ENCODE measurements around the gene SLC7A5. TPM values are rescaled to one million over a fixed set of nuclear protein-coding genes. Genes with fewer than 3 reads are reported as not detected.
"Not testable (repeated sequence)": the region's sequence is repeated elsewhere in the genome, so short reads cannot be mapped to it uniquely, and the experiment has no call there.

Gene SLC7A5
- total RNA-seq, result 3.9 TPM
- long read RNA-seq, partial matches to known transcripts, result 0 of 9 reads
- long read RNA-seq, other reads (novel, unspliced or antisense), result 9 of 9 reads

DNA sequence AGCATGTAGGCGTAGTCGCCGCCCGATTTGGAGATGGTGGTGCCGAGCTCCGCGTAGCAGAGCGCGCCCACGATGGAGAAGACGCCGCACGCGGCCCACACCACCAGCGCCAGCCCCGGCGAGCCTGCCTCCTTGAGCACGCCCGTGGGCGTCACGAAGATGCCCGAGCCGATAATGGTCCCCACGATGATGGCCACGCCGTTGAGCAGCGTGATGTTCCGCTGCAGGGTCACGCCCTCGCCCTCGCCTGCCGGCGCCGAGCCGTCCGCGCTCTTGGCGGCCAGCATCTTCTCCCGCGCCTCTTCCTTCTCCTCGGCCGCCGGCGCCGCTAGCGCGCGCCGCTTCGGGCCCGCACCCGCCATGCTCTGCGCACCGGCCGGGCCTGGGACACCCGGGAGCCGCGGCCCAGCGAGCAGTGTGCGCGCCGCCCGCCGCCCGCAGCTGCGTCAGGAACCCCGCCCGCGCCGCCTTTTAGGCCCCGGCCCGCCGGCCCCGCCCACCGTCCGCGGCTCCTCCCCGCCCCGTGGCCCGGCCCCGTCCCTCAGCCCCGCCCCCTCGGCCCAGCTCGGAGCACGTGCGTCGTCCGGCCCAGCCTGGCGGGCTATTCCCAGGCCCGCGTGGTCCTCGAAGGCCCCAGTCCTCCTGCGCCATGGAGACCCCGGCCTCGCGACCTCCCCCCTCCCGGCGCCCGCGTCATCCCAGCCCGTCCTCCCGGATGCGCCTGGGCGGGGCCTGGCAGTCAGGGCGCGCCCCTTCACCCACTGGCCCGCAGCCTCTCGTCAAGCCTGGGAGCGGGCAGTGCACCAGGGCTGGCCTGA, at the start of gene SLC7A5:
TSS of gene SLC7A5 (minus strand) at position 447 of the 818 bp plus-strand sequence. CDS start at position 362, 85 bp downstream.
- intact Hi-C loops (cut with DNase I), result not testable (repeated sequence)
- DNase-seq (peak; percentile 89), ATAC-seq (ENCODE audit: poor library complexity) (peak; percentile 87)

DNA sequence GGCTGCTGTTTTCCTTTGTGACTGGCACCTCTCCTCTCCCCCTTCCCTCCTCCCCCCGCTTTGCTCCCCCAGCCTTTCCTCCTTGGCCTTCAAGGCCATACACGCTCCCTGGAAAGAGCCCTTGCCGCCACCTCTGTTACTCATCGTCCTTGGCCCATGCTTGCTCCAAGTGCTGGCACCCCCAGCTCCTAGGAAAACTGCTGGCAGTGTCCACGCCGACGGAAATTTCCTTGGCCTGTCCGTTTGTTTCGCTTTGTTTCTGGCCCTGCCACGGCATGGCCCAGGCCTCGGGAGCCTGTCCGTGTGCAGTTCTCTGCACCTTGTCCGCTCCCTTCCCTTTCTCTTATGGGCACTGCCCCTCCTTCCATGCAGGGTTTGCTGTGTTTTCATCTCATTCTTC, 49.0 kb upstream of the SLC7A5 start:
- intact Hi-C loops (cut with DNase I), result no loop called here
- DNase-seq (no peak), ATAC-seq (ENCODE audit: poor library complexity) (no peak)

DNA sequence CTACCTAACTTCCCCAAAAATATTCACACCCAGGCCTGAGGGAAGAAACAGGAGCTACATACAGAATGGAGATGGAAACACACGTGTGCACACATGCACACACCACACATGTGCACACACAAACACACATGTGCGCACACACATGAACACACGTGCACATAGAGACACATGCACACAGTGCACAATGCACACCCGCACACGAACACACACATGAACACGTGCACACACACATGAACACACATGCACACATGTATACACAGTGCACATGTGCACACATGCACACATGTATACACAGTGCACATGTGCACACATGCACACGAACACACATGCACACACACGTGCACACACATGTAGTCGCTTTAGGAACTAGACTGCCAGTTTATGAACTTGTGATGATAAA, 48.2 kb upstream of the SLC7A5 start:
- no peak for DNase-seq
- no peak for ATAC-seq (ENCODE audit: poor library complexity)
- intact Hi-C loops (cut with DNase I), result no loop called here

DNA sequence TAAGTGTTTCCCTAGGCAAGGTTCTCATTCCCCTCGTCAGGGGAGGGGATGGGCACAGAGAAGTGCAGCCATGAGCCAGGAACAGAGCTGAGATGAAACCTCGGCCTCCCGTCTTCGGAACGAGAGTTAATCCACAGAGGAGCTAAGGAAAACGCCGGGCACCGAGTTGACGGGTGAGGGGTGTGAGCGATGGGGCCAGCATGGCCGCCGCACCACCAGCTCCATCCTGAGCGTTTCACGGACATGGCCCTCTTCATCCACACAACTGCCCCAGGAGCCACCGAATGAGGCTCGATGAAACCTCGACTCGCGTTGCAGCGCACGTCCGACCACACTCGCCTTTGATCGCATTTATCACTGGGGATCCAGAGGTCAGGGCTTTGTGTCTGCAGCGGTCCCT, 45.5 kb upstream of the SLC7A5 start:
- ATAC-seq (ENCODE audit: poor library complexity) (no peak), DNase-seq (no peak)
- intact Hi-C loops (cut with DNase I), result no loop called here

DNA sequence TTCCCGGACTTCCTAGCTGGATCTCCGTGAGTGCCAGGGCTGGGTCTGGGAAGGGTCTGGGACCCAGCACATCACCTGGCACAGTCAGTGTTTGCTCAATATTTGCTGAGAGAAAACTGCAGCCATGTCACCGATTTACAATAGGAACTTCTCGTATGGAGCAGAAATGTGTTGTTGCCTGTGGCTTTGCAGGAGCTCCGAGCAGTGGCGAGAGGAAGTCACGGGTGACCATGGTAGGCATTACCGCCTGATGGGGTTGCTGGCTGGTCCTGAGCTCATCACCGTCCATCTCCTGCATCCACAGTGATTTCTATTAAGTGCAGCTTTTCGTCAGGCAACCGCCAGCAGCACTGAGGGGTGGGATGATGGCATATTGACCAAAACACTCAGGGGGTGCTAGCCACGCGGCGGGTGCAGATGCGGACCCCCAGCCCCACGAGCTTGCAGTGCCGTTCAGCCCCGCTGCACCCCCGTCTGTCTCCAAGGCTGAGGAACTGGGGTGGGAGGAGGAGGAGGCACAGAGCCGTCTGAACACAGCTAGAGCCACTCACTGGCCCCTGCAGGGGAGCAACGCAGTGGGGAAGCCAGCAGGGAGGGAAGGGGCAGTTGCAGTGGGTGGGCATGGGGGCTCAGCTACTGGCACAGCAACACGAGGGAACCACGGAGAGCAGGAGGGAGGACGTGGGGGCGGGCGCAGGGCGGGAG, 44.9 kb upstream of the SLC7A5 start:
- intact Hi-C loops (cut with DNase I); ATAC-seq (ENCODE audit: poor library complexity); DNase-seq: not testable (repeated sequence)

DNA sequence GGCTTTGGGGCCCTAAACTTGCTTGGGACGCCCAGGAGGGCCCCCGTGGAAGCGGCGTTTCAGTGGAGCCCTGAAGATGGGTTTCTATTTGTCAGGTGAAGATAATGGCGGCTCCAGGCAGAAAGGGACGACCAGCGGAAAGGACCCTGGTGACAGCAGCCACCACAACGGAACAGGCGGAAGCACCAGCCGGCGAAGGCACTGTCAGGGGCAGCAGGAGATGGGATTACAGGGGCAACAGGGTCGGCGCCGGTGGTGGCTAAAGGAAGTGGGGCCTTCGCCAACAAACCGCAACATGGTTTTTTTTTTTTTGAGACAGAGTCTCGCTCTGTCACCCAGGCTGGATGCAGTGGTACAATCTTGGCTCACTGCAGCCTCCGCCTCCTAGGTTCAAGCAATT, 43.4 kb upstream of the SLC7A5 start:
- ATAC-seq (ENCODE audit: poor library complexity); intact Hi-C loops (cut with DNase I); DNase-seq: not testable (repeated sequence)

DNA sequence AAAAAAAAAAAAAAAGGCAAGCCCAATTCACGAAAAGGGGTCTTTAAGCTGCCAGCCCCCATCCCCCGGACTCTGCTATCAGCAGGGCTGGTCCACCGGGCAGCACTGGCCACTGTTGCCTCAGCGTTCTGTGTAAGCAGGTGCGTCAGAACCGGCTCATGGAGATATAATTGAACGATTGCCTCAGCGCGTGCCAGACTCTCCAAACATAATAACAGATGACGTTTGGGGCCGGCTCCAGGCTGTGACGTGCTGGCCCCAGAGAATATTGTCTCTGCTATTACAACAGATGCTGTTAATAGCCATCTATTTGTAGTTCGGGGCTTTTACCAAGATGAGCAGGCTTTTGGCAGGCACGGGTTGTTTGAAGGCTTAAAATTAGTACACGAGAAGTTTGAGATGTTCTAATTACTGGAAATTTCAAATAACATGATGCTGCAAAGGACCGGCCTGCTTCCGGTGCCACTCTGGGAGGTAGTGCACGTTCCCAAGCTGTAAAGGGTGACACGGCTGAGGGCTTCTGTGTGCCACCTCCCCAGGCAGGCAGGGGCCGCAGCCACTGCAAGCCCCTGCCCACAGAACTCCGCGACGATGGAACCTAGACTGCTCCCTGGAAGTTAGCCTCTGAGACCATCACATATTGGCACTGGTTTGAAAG, 41.9 kb upstream of the SLC7A5 start:
- peak; percentile 94 for ATAC-seq (ENCODE audit: poor library complexity)
- intact Hi-C loops (cut with DNase I), result not testable (repeated sequence)
- peak; percentile 90 for DNase-seq

DNA sequence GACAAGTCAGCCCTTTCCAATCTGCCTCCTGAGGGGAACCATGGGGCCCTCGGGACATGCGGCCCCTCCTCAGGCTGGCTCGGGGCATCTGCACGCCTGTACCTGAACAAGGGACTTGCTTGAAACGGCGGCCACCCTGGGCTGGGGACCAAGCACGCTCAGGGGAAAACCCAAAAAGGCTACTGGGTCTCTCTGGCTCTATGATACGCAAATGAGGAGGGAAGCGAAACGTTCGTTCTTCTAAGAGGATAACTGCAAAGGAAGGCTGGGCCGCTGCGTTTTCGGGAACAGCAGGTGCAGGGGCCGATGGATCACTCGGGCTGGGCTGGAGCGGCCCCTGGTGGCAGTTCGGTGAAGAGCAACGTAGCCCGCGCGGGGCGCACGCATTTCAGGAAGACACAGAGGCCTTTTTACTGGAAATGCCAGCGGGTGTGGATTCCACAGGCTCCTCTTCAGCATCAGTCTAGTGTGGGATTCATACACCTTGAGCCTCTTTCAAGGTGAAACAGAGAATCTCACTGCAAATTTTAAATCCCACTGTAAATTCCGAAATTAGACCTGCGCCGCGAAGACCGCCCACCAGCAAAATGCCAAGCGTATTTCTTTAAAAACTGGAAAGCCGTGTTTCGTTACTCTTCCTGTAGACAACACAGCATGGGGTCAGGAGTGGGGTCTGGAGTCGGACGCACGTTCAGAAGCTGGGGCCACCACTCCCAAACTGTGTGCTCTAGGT, 40.1 kb upstream of the SLC7A5 start:
- DNase-seq (peak; percentile 86), ATAC-seq (ENCODE audit: poor library complexity) (peak; percentile 51)
- intact Hi-C loops (cut with DNase I), result not testable (repeated sequence)

DNA sequence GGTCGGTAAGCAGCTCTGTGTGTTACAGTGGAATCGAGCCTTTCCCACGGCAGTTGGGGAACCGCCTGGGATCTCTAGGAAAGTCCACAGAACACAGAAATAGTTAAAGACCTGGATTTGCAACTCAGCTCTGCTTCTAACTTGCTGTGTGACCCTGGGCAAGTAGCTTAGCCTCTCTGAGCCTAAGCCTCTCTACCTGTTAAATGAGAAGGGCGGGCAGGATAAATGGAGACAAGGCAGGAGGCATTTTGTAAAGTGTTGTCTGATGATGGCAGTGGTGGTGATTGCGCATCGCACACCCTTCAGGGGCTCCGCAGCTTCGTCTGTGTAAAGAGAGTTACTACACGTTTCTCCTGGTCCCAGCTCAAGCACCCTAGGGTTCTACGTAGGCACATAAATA, 38.8 kb upstream of the SLC7A5 start:
- intact Hi-C loops (cut with DNase I); DNase-seq; ATAC-seq (ENCODE audit: poor library complexity): not testable (repeated sequence)

DNA sequence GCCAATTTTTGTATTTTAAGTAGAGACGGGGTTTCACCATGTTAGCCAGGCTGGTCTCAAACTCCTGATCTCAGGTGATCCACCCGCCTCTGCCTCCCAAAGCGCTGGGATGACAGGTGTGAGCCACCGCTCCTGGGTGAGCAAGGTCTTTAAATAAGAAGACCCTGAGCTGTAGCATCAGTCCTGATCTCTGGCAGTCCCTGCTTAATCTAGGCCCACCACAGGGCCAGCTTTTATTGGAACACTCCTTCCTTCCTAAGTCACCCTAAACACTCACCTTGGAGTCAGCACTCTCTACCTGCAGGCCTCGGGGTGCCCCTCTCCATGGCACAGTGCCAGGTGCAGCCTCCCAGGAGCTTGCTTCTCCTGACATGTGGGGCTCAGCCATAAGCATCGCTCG, 36.2 kb upstream of the SLC7A5 start:
- ATAC-seq (ENCODE audit: poor library complexity); intact Hi-C loops (cut with DNase I); DNase-seq: not testable (repeated sequence)

DNA sequence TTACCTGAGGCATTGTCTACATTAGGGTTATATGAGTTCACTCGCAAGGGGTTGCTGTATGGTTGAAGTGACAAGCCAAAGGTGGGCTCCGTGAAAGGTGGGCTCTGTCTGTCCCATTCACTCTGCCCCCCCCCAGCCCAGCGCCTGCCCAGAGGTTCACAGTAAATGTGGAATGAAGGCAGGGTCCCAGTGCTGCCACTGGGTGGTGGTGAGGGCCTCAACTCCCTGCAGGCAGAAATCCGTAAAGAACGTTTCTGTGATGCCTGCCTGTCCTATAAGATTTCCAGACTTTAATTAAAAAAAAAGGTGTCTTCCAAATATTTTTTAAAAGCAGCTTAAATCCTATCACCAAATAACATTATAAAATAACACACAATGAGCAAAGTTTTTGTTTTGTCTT, 35.7 kb upstream of the SLC7A5 start:
- ATAC-seq (ENCODE audit: poor library complexity); intact Hi-C loops (cut with DNase I); DNase-seq: not testable (repeated sequence)

DNA sequence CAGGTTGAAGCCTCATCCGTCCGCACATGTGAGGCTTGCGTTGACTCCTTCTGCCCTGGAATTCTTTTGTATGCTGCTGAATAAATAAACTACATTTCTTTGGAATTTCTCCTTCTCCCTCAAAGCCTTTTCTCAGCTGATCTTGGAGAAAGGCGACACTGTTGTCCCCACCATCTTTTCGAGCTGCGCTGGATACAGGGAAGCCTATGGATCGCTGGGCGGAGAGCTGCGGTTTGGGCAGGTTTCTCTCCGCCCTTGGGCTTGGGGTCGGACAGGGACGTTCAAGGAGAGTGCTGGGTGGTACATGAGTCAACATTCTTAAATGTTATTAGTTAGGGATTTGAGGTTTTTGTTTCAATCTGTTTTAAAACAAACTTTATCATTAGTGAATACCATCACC, 31.2 kb upstream of the SLC7A5 start:
- intact Hi-C loops (cut with DNase I); ATAC-seq (ENCODE audit: poor library complexity); DNase-seq: not testable (repeated sequence)

DNA sequence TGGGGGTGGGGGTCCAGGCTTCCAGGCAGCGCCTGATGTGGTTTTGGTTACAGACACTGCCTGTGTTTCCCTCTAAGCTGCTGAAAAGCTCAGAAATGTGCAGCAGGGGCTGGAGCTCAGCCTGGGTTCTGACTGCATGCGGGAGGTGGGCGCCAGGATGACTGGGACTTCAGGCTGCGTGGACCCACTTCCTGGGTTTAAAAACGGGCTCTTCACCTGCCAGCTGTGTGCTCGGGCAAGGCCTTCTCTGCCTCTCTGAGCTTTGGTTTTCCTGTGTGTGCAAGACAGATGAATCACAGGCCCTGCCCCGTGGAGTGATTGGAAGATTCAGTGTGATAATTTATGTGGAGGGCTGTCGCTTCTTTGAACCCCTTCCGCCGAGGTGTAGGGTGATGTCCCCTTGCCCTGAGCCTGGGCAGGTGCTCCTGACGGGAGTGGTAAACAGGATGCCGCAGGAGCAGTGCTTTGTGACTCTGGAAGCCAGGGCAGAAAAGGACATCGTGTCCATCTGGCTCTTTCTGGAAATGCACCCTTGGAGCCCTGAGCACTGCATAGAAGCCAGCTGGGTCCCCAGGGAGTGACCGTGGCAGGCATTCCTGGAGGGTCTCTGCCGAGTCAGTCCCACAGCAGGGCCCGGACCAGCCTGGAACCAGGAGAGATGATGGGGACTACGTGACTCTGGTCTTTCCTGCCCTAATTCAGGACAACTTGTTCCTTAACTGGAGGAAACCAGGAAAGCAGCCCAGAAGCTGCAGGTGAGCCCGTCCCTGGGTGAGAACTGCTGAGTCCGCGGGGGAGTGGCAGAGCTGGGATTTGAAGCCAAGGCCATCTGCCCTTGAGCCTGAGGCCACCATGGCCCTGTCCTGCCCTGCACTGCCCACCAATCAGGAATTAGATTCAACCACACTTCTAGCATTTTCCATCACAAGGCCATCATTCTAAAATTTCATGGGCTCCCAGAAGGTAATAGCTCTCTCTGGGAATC, 28.5 kb upstream of the SLC7A5 start:
- no peak for ATAC-seq (ENCODE audit: poor library complexity)
- intact Hi-C loops (cut with DNase I), result no loop called here
- DNase-seq, result no peak

DNA sequence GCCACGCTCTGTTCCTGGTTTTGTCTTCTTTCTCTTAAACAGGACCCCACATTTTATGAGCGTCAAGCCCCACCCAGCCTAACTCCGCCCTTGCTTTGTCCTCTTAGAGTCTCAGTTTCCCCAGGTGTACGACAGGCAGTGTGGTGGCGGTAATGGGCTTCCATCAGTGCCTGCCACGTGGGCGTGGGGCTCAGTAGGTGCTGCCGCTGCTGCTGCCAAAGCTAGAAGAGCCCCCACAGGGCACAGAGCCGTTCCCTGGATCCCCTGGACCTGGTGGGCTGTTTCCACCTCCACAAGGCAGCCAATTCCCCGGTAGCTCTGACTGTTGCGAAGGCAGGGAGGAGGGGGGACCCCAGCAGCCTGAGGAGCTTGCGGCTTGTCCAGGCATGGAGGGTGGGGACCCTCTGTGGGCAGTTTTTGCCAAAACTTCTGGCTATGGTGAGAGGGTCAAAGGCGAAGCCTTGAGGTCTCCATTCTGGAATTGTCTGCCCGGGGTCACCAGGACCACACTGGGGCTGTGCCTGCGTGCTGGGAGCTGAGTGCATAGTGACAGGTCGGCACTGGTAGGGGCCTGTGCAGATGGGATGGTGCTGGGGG, 27.7 kb upstream of the SLC7A5 start:
- DNase-seq; ATAC-seq (ENCODE audit: poor library complexity); intact Hi-C loops (cut with DNase I): not testable (repeated sequence)

DNA sequence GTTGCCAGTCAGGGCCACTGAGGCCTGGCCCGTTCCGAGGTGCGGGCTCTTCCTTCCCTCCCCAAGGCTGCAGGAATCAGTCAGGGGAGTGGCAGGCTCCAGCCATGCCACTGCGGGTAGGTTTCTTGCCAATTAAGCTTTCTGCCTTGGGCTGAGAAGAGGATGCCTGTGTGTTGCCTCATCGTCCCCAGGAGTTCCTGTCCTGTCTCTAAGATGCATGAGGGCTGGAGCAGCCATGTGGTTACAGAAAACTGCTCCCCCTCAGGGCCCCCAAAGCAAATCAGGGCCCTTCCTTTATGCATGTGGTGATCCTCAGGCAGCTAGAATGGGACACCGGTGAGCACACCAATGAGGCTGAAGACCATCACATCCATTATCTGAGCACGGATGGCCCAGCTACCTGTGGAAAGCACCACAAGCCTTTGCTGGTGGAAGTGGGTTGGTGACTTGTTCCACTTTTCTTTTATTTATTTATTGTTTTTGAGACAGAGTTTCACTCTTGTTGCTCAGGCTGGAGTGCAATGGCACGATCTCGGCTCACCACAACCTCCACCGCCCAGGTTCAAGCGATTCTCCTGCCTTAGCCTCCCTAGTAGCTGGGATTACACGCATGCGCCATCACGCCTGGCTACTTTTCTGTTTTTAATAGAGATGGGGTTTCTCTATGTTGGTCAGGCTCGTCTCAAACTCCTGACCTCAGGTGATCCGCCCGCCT, 27.0 kb upstream of the SLC7A5 start:
- DNase-seq; intact Hi-C loops (cut with DNase I); ATAC-seq (ENCODE audit: poor library complexity): not testable (repeated sequence)

DNA sequence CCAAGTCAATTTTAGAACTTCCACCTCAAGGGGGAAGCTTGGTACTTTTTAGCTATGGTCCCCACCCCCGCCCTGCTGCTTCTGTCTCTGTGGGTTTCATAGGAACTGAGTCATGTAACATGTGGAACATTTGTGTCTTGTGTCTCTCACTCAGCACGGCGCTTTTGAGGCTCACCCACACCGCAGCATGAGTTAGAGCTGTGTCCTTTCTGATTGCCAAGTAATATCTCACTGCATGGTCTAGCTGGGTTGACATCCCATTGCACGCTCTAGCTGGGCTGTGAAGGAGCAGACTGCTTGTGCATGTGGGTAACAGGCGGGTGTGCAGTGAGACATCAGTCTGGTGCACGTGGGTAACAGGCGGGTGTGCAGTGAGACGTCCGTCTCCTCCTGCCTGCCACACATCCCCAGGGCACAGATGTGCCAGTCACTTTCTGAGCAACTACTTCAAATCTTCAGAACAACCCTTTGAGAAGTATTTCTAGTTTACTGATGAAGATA, 26.4 kb upstream of the SLC7A5 start:
- no peak for ATAC-seq (ENCODE audit: poor library complexity)
- intact Hi-C loops (cut with DNase I), result no loop called here
- DNase-seq, result no peak
